NCI-H2171 (cell line): ENCODE results near the gene MAB21L4.

Source experiments
- DNase-seq: peaks from one replicate; lab custom pipeline; 2025; lab: John Stamatoyannopoulos, UW

MAB21L4 gene

GRCh38 chr2:240894006-240894405 is 1.9 kb downstream of the MAB21L4 start:
- no peak for DNase-seq

GRCh38 chr2:240893363-240893844 is 2.6 kb downstream of the MAB21L4 start:
- DNase-seq = no peak

- DNase-seq = no peak
These were observed 3.0 kb downstream of the MAB21L4 start for GRCh38 chr2:240892925-240893324.

GRCh38 chr2:240892356-240892755 is 3.6 kb downstream of the MAB21L4 start:
- no peak for DNase-seq

- DNase-seq = no peak
These were observed 4.2 kb downstream of the MAB21L4 start for GRCh38 chr2:240891492-240892340.

- DNase-seq = no peak
These were observed 5.3 kb downstream of the MAB21L4 start for GRCh38 chr2:240890691-240891090.

GRCh38 chr2:240889601-240890560 is 6.1 kb downstream of the MAB21L4 start:
- no peak for DNase-seq

GRCh38 chr2:240888890-240889573 is 6.9 kb downstream of the MAB21L4 start:
- DNase-seq = no peak

- DNase-seq = no peak
These were observed 7.6 kb downstream of the MAB21L4 start for GRCh38 chr2:240888130-240888889.

- no peak for DNase-seq
These were observed 8.3 kb downstream of the MAB21L4 start for GRCh38 chr2:240887631-240888030.

GRCh38 chr2:240886678-240887609 is 9.0 kb downstream of the MAB21L4 start:
- DNase-seq = no peak

- no peak for DNase-seq
These were observed 9.9 kb downstream of the MAB21L4 start for GRCh38 chr2:240886023-240886565.

- no peak for DNase-seq
These were observed 10.4 kb downstream of the MAB21L4 start for GRCh38 chr2:240885566-240885965.

GRCh38 chr2:240884745-240885144 is 11.2 kb downstream of the MAB21L4 start:
- DNase-seq = no peak

GRCh38 chr2:240884221-240884620 is 11.7 kb downstream of the MAB21L4 start:
- DNase-seq = no peak

GRCh38 chr2:240881913-240882312 is 14.0 kb downstream of the MAB21L4 start:
- peak; percentile 20 for DNase-seq

GRCh38 chr2:240879105-240879504 is 16.9 kb downstream of the MAB21L4 start:
- no peak for DNase-seq

- no peak for DNase-seq
These were observed 17.5 kb downstream of the MAB21L4 start for GRCh38 chr2:240878341-240878936.
